PFSK-1 (cell line): ENCODE measurements around the gene NUBPL.

Experiments used
- FOXP2 ChIP-seq: optimal IDR thresholded peaks from 2 replicates; pipeline ENCODE3; 2011; ENCODE audit warnings: borderline replicate concordance, control low read depth, inconsistent platforms; ENCODE audit not compliant: insufficient read depth; ENCODE audit errors: extremely low read length, extremely low read depth
- POLR2AphosphoS5 ChIP-seq: IDR thresholded peaks from 2 replicates; pipeline ENCODE4 v1.6.1; 2012; ENCODE audit warnings: low read depth, mild to moderate bottlenecking, control low read depth, low read length, moderate library complexity
- TAF1 ChIP-seq: IDR thresholded peaks from 2 replicates; pipeline ENCODE4 v1.6.1; 2012; ENCODE audit warnings: low read length, control low read depth, borderline replicate concordance; ENCODE audit not compliant: insufficient read depth
- TF ChIP-seq, protein P1 (sequence below), 2 experiments: IDR thresholded peaks; 2 replicates each; pipeline versions ENCODE4 v1.6.1 to v1.8.0; 2011 to 2012; ENCODE audit warnings: low read depth in 2 of 2, low read length in 2 of 2, control low read depth in 1 of 2, inconsistent platforms in 1 of 2, mild to moderate bottlenecking in 1 of 2, moderate library complexity in 1 of 2; ENCODE audit not compliant: insufficient read depth in 1 of 2

- TF ChIP-seq, protein P1, sequence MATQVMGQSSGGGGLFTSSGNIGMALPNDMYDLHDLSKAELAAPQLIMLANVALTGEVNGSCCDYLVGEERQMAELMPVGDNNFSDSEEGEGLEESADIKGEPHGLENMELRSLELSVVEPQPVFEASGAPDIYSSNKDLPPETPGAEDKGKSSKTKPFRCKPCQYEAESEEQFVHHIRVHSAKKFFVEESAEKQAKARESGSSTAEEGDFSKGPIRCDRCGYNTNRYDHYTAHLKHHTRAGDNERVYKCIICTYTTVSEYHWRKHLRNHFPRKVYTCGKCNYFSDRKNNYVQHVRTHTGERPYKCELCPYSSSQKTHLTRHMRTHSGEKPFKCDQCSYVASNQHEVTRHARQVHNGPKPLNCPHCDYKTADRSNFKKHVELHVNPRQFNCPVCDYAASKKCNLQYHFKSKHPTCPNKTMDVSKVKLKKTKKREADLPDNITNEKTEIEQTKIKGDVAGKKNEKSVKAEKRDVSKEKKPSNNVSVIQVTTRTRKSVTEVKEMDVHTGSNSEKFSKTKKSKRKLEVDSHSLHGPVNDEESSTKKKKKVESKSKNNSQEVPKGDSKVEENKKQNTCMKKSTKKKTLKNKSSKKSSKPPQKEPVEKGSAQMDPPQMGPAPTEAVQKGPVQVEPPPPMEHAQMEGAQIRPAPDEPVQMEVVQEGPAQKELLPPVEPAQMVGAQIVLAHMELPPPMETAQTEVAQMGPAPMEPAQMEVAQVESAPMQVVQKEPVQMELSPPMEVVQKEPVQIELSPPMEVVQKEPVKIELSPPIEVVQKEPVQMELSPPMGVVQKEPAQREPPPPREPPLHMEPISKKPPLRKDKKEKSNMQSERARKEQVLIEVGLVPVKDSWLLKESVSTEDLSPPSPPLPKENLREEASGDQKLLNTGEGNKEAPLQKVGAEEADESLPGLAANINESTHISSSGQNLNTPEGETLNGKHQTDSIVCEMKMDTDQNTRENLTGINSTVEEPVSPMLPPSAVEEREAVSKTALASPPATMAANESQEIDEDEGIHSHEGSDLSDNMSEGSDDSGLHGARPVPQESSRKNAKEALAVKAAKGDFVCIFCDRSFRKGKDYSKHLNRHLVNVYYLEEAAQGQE (IDR thresholded peaks at IDR 0.05; ENCODE audit: insufficient read depth in 1 of 2, low read depth in 2 of 2, low read length in 2 of 2) = no peak
- TF ChIP-seq POLR2AphosphoS5 (no peak), TAF1 (no peak), FOXP2 (no peak)
Measured at GRCh38 chr14:31877255-31877798, 316.1 kb downstream of the NUBPL start.
